ENCODE data around the gene ARMH1.
"Not testable (repeated sequence)": the region's sequence is repeated elsewhere in the genome, so short reads cannot be mapped to it uniquely, and the experiment has no call there.

Gene ARMH1

GRCh38 chr1:44724955-44725698 is 50.6 kb downstream of the ARMH1 start:
- DNase-seq = no peak

- no peak for DNase-seq
Measured at GRCh38 chr1:44730741-44731512, 56.4 kb downstream of the ARMH1 start, which contains the start of gene RNU5D-1. RNU5D-1 (minus strand) TSS chr1:44731170.

- no peak for DNase-seq
Measured at GRCh38 chr1:44733365-44733764, 58.9 kb downstream of the ARMH1 start.

- no peak for DNase-seq
Measured at GRCh38 chr1:44733784-44734183, 59.3 kb downstream of the ARMH1 start.

- no peak for DNase-seq
Measured at GRCh38 chr1:44735992-44736391, 61.5 kb downstream of the ARMH1 start.

- DNase-seq = not testable (repeated sequence)
Measured at GRCh38 chr1:44738953-44739306, 64.4 kb downstream of the ARMH1 start.

- peak; percentile 86 for DNase-seq
Measured at GRCh38 chr1:44739307-44740178, 65.0 kb downstream of the ARMH1 start, which contains the start of gene KIF2C. KIF2C (plus strand) TSS chr1:44739837; CDS start chr1:44739933, 96 bp downstream.

- no peak for DNase-seq
Measured at GRCh38 chr1:44740179-44740617, 65.7 kb downstream of the ARMH1 start.

GRCh38 chr1:44743211-44743610 is 68.7 kb downstream of the ARMH1 start:
- no peak for DNase-seq

GRCh38 chr1:44747878-44748277 is 73.4 kb downstream of the ARMH1 start:
- DNase-seq = no peak

- no peak for DNase-seq
Measured at GRCh38 chr1:44757420-44757819, 82.9 kb downstream of the ARMH1 start.

GRCh38 chr1:44759077-44759476 is 84.6 kb downstream of the ARMH1 start:
- DNase-seq = no peak

GRCh38 chr1:44760876-44761275 is 86.4 kb downstream of the ARMH1 start:
- DNase-seq = no peak

- DNase-seq = not testable (repeated sequence)
Measured at GRCh38 chr1:44766421-44766820, 91.9 kb downstream of the ARMH1 start.
